Gastroesophageal sphincter (tissue), 3 donors: ENCODE measurements around the gene ING2.

Experiments used
- CTCF ChIP-seq, 4 experiments: fragments of 200-600 bp in 2 of 4; fragments of 450-650 bp in 2 of 4; sonication (generic) in 1 of 4; IDR thresholded peaks; one replicate each; pipeline ENCODE4 v1.5.1; 2017 to 2019; ENCODE audit warnings: antibody characterized with exemption in 4 of 4, mild to moderate bottlenecking in 2 of 4, moderate library complexity in 2 of 4
- EP300 ChIP-seq: sonication (generic); formaldehyde crosslinking; IDR thresholded peaks from one replicate; pipeline ENCODE4 v1.6.1; 2017; ENCODE audit warnings: antibody characterized with exemption, mild to moderate bottlenecking
- POLR2A ChIP-seq, 2 donors: fragments of 450-650 bp; IDR thresholded peaks; one replicate each; pipeline ENCODE4 v1.6.1; 2017; ENCODE audit warnings: antibody characterized with exemption in 2 of 2, mild to moderate bottlenecking in 2 of 2, moderate library complexity in 1 of 2
- POLR2AphosphoS5 ChIP-seq: sonication (generic); formaldehyde crosslinking; IDR thresholded peaks from one replicate; pipeline ENCODE4 v1.6.1; 2017; ENCODE audit warnings: antibody characterized with exemption

DNA sequence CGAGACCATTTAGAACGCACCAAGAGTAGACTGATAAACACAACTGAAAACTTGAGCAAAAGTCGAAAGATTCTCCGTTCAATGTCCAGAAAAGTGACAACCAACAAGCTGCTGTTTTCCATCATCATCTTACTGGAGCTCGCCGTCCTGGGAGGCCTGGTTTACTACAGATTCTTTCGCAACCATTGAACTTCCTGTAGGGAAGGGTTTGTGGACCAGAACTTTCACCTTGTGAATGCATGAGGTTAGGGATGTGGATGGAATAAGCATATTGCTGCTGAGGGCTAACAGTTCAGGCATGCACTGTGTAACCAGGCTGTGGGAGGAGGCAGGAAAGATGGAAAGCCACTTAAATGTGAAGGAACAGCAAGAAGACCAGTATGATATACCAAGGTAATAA lies 20.9 kb upstream of the ING2 start:
- TF ChIP-seq CTCF (IDR thresholded peaks at IDR 0.05) = no peak
- no peak for TF ChIP-seq POLR2A (IDR thresholded peaks at IDR 0.05)
- no peak for TF ChIP-seq EP300
- no peak for TF ChIP-seq POLR2AphosphoS5
